Activated CD4-positive, alpha-beta memory T cell treated with anti-CD3 and anti-CD28 coated beads, Interleukin-2, amount 10 ng/mL, durations not matched to agents 7 days and 5 days (primary cell): ENCODE data around the gene SGSM1. TPM values are rescaled to one million over a fixed set of nuclear protein-coding genes. Genes with fewer than 3 reads are reported as not detected.

ENCODE experiments used
- CTCF ChIA-PET: fragments of 350-600 bp; sonication (Branson Sonifier 250); formaldehyde crosslinking; loops from one replicate; lab custom pipeline; 2021; ENCODE audit warnings: antibody characterized with exemption, inconsistent platforms; lab: Charles Lee
- POLR2A ChIA-PET: fragments of 350-600 bp; sonication (Branson Sonifier 250); formaldehyde crosslinking; loops from one replicate; lab custom pipeline; 2021; ENCODE audit warnings: antibody characterized with exemption; lab: Charles Lee
- DNase-seq: peaks from one replicate; pipeline ENCODE4 v3.0.0-alpha.2; 2020
- H3K27ac Mint-ChIP-seq: one replicate; pipeline ENCODE4 v1.8.0; 2021; ENCODE audit warnings: mild to moderate bottlenecking, mixed read lengths
- H3K27me3 Mint-ChIP-seq: one replicate; pipeline ENCODE4 v1.8.0; 2021; ENCODE audit warnings: mixed read lengths
- H3K36me3 Mint-ChIP-seq: one replicate; pipeline ENCODE4 v1.8.0; 2021; ENCODE audit warnings: low read depth, mixed read lengths
- H3K4me1 Mint-ChIP-seq: one replicate; pipeline ENCODE4 v1.8.0; 2021; ENCODE audit warnings: mixed read lengths
- H3K4me3 Mint-ChIP-seq: one replicate; pipeline ENCODE4 v1.8.0; 2021; ENCODE audit warnings: mild to moderate bottlenecking, mixed read lengths
- H3K9me3 Mint-ChIP-seq: one replicate; pipeline ENCODE4 v1.8.0; 2021; ENCODE audit warnings: mixed read lengths
- total RNA-seq, 2 experiments: library from RNA; stranded (reverse); gene quantifications; one replicate each; pipeline ENCODE4 v1.2.3, GENCODE V29; 2021

Gene SGSM1
- total RNA-seq, 2 experiments from 2014 or later: 0.35 to 0.93 TPM

DNA sequence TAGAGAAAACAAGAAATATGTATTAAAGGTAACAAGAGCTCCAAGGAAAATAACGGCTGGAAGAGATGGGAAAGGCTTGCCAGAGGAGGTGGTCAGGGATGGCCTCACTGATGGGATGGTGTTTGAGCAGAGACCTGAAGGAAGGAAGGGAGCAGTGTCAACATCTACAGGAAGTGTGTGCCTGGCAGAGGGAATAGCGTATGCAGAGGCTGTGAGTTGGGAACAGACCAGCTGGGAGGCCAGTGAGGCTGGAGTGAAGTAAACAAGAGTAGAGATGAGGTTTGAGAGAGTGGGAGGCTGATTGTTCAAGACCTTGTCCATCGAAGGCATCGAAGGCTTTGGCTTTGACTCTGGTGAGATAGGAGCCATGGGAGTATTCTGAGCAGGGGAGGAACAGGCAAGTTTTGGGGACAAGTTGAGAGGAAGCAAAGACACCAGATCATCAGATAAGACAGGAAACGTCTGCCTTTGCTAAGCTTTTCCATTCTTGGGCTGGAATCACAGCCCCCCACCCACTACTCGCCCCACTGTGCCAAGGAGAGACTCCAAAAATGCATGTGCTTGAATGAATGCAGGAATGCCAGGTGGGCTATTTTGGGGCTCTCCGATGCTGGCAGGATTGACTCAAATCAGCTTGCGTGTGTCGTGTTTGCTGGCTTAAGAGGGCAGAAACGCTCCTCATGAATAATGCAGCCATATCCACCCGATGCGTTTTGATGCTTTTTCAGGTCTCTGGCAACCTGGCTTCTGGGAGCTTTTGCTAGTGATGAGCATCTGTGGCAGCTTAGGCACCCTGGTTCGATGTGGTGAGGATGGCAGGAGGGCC, 7.2 kb downstream of the SGSM1 start:
- no peak overlapping the region for H3K4me3 Mint-ChIP-seq
- ChIA-PET POLR2A (no interaction called here), CTCF (interaction anchor here (1.5 to 2.0 kb wide), 2 partner anchors 11 to 37 kb away, joined by 4 to 8 read pairs; no protein-coding TSS in a partner anchor)
- H3K4me1 Mint-ChIP-seq: peaks cover 31% of the 10 kb centered on the region
- H3K27ac Mint-ChIP-seq: no peak overlapping the region
- no peak for DNase-seq
- peaks cover 10% of the 10 kb centered on the region for H3K9me3 Mint-ChIP-seq
- H3K27me3 Mint-ChIP-seq: peaks cover 23% of the 10 kb centered on the region
- H3K36me3 Mint-ChIP-seq: peaks cover 10% of the 10 kb centered on the region

DNA sequence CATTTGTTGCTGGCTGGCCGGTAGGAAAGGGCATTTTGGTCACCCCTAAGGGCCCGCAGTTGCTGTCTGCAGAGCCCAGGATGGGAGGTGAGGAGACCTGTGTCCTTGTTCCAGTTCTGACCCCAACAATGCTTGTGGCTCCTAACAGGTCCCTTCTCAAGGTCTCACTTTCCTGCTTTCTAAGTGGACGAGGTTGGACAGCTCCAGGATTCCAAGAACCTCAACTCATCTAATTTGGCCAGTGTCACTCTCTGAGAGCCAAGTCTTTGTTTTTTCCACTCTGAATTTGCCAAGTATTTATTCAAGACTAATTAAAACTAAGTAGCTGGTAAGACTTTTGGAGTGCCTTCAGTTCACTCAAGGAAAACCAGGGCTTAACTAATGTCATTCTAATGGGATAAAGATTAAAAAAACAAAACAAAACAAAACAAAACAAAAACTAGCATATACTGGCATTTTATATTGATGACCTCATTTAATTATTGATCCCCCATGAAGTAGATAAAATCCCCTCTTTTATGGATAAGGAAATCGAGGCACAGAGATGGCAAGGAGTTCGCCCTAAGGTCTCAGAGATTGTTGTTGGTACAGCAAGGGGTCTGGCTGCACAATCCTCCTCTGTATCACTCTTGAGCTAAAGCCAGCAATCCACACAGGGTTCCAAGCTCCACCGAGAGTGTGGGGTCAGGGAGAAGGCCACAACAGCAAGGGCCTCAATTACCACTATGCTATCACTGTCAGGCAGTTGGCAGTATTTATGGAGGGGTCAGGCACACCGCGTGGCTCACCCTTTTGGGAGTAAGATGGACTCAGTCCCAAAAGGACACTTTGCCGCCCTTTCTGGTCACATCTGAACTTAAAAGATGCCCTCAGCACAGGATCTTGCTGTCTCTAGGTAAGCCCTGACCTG, 8.1 kb downstream of the SGSM1 start:
- peaks cover 18% of the 10 kb centered on the region for H3K27me3 Mint-ChIP-seq
- peaks cover 10% of the 10 kb centered on the region for H3K36me3 Mint-ChIP-seq
- POLR2A ChIA-PET: no interaction called here
- no peak for DNase-seq
- peaks cover 24% of the 10 kb centered on the region for H3K4me1 Mint-ChIP-seq
- H3K4me3 Mint-ChIP-seq: no peak overlapping the region
- H3K9me3 Mint-ChIP-seq: peaks cover 10% of the 10 kb centered on the region
- H3K27ac Mint-ChIP-seq: no peak overlapping the region
- CTCF ChIA-PET: interaction anchor here (1.0 kb wide), 1 partner anchor 12 kb away, joined by 7 read pairs; no protein-coding TSS in a partner anchor

DNA sequence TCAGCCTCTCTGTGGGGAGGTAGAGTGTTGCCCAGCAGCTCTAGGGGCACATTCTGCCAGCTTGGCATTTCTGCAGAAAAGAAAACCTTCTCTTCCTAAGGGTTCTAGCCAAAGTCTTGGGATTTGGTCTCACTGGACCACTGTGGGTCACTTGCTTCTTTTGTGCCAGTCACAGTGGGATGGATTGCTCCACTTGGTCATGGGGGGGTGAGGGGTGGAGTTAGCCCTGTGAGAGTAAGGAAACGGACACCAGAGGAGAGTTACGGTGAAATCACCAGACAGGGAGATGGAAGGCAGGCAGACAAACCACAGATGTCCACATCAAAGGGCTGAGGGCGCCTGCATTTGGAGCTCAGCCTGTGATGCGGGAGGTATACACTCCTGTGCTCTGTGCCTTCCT, 10.8 kb downstream of the SGSM1 start:
- CTCF ChIA-PET: no interaction called here

DNA sequence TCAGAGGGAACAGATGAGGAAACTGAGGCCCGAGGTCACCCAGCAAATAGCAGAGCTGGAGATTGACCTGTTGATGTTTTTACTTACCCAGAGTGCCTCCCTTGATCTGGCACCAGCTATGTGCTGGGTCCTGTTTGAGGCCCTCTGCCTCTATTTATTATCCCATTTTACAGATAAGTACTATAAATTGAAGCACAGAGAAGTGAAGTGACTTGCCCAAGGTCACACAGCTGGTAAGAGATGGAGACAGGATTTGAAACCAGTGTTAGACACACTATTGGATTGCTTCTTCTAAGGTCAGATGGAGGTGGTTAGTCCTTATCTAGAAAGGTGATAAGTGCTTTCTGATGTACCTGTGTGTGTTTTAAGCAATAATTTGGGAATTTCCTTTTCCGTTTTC, 13.5 kb downstream of the SGSM1 start:
- peaks cover 10% of the 10 kb centered on the region for H3K36me3 Mint-ChIP-seq
- ChIA-PET POLR2A (no interaction called here), CTCF (no interaction called here)
- H3K27me3 Mint-ChIP-seq: peaks cover 8% of the 10 kb centered on the region
- DNase-seq: no peak
- peaks cover 10% of the 10 kb centered on the region for H3K9me3 Mint-ChIP-seq
- H3K4me1 Mint-ChIP-seq: no peaks in the 10 kb centered on the region
- no peak overlapping the region for H3K4me3 Mint-ChIP-seq
- H3K27ac Mint-ChIP-seq: no peak overlapping the region

More for the DNA sequence above, 10.8 kb downstream of the SGSM1 start:
- POLR2A ChIA-PET: no interaction called here
- Mint-ChIP-seq H3K9me3 (peaks cover 10% of the 10 kb centered on the region), H3K27me3 (peaks cover 8% of the 10 kb centered on the region), H3K27ac (no peak overlapping the region), H3K4me1 (peaks cover 3% of the 10 kb centered on the region), H3K4me3 (no peak overlapping the region), H3K36me3 (peaks cover 10% of the 10 kb centered on the region)
- DNase-seq: no peak

DNA sequence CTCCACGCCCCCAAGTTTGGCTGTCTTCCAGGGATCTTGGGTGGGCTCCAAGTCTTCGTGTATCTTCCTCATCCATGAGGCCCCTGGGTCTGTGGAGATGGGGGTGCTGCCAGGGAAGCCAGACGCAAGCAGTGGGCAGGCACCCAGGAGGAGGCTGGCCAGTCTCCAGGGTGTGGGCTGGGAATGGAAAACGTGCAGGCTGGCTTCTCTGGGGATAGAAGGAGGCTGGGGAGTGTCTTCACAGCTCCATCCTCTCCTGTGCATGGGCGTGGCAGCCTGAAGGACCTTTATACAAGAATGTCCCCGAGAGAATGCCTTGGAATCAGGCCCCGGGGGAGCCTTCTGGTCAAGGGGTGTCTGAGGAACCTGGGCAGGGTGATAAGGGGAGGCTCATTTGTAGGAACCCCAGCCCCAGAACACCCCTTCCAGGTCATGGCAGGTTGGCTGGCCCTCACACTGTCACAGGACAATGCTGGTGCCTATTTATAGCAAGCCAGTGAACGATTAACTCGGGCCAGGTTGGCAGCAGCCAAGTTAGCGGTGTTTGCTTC, 14.0 kb downstream of the SGSM1 start:
- no peak overlapping the region for H3K27ac Mint-ChIP-seq
- CTCF ChIA-PET: no interaction called here

DNA sequence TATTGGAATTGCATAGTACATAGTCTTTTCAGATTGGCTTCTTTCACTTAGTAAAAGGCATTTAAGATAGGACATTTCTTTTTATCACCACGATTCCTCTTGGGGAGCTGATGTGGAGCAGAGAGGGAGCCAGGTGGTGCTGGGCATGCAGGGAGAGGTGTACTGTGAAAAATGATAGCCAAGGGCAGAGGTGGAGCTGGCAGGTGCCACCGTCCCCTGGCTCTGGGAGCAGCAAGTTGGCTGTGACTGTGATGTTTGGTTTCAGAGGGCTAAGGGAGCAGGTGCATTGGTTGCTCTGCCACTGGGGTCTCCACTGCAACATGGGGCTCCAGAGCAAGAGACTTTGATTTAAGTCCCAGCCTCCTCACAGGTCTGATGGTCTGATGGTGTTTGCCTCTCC, 16.5 kb downstream of the SGSM1 start:
- POLR2A ChIA-PET: no interaction called here

More for the DNA sequence above, 14.0 kb downstream of the SGSM1 start:
- H3K36me3 Mint-ChIP-seq: peaks cover 8% of the 10 kb centered on the region
- H3K4me1 Mint-ChIP-seq: no peaks in the 10 kb centered on the region
- peaks cover 8% of the 10 kb centered on the region for H3K27me3 Mint-ChIP-seq
- peaks cover 9% of the 10 kb centered on the region for H3K9me3 Mint-ChIP-seq
- POLR2A ChIA-PET: no interaction called here
- DNase-seq: no peak
- no peak overlapping the region for H3K4me3 Mint-ChIP-seq

DNA sequence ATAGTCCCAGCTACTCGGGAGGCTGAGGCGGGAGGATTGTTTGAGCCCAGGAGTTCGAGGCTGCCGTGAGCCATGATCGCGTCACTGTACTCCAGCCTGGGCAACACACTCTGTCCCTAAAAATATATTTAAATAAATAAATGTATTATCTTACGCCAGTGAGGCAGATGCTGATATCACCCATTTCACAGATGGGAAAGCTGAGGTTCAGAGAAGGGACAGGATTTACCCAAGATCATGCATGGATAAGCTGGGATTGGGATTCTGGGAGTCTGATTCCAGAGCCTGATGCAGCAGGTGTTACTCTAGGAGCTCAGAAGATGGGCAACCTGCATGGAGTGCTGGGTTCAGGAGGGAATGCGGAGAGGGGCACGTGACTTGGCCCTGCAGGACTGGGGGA, 17.8 kb downstream of the SGSM1 start:
- no peaks in the 10 kb centered on the region for H3K9me3 Mint-ChIP-seq
- H3K4me1 Mint-ChIP-seq: peaks cover 3% of the 10 kb centered on the region
- peaks cover 4% of the 10 kb centered on the region for H3K27me3 Mint-ChIP-seq
- no peak for DNase-seq
- no peaks in the 10 kb centered on the region for H3K36me3 Mint-ChIP-seq
- CTCF ChIA-PET: no interaction called here
- H3K4me3 Mint-ChIP-seq: no peak overlapping the region
- H3K27ac Mint-ChIP-seq: no peak overlapping the region
- POLR2A ChIA-PET: no interaction called here

More for the DNA sequence above, 16.5 kb downstream of the SGSM1 start:
- no peak overlapping the region for H3K4me3 Mint-ChIP-seq
- H3K36me3 Mint-ChIP-seq: no peaks in the 10 kb centered on the region
- CTCF ChIA-PET: no interaction called here
- DNase-seq: no peak
- no peaks in the 10 kb centered on the region for H3K4me1 Mint-ChIP-seq
- H3K27ac Mint-ChIP-seq: no peak overlapping the region
- no peaks in the 10 kb centered on the region for H3K9me3 Mint-ChIP-seq
- H3K27me3 Mint-ChIP-seq: peaks cover 4% of the 10 kb centered on the region

DNA sequence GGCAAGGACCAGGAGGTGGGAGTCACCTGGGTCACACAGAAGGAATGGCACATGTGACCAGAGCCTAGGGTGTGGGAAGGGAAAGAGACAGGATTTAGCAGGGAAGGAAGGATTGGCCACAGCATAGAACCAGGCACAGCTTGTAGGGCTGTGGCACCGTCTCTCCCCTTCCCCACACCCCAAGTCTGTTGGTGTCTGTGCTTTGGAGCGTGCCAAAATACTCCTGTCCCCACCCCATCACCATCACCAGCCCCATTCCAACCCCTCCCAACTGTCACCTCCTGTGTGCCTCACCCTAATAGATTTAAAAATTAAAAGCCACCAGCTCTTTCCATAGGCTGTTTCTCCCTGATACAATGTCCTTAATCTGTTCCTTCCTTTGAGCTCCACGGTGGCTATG, 18.2 kb downstream of the SGSM1 start:
- Mint-ChIP-seq H3K27ac (no peak overlapping the region), H3K9me3 (no peaks in the 10 kb centered on the region), H3K27me3 (peaks cover 4% of the 10 kb centered on the region), H3K4me3 (no peak overlapping the region), H3K4me1 (peaks cover 3% of the 10 kb centered on the region), H3K36me3 (no peaks in the 10 kb centered on the region)
- no peak for DNase-seq
- ChIA-PET CTCF (no interaction called here), POLR2A (no interaction called here)

DNA sequence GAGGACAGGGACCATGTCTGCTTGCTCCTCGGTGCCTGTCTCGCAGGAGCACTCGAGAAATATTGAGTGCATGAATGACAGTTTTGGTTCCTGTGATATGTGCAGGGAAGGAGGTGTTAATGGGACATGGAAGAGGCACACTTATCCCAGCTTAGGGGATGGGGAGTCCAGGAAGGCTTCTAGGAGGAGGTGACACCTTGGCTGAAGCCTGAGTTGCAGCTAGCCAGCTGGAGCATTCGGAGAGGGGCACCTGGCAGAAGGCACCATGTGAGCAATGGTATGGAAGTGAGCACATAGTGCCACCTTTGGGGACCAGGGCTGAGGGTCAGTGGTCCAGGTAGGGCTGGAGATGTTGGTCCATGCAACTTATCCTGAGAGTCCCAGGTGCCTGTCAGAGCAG, 18.9 kb downstream of the SGSM1 start:
- no peaks in the 10 kb centered on the region for H3K9me3 Mint-ChIP-seq
- H3K4me3 Mint-ChIP-seq: no peak overlapping the region
- H3K36me3 Mint-ChIP-seq: no peaks in the 10 kb centered on the region
- peaks cover 4% of the 10 kb centered on the region for H3K27me3 Mint-ChIP-seq
- H3K4me1 Mint-ChIP-seq: peaks cover 3% of the 10 kb centered on the region
- ChIA-PET CTCF (no interaction called here), POLR2A (no interaction called here)
- no peak overlapping the region for H3K27ac Mint-ChIP-seq
- no peak for DNase-seq

DNA sequence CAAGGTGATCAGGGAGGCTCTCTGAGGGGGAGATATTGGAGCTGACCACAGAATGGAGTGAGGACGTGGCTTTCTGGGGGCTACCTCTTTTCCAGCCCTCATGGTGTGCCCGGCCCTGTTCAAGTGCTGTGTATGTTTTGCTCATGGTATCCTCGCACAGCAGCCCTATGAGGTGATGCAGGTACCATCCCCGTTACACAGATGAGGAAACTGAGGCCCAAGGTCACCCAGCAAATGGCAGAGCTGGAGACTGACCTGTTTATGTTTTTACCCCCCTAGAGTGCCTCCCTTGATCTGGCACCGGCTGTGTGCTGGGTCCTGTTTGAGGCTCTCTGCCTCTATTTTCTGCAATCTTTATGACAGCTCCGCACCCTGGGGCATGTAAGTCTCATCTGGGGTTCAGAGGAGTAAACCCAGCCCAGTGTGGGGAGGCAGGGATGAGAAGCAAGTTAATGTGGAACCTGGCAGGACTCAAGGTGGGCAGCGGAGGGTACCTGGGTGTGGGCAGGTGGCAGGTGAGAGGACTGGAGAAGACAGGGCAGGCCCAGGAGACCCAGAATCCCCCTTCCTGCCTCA, 20.8 kb downstream of the SGSM1 start:
- CTCF ChIA-PET: no interaction called here
- H3K36me3 Mint-ChIP-seq: no peaks in the 10 kb centered on the region
- H3K9me3 Mint-ChIP-seq: no peaks in the 10 kb centered on the region
- H3K4me1 Mint-ChIP-seq: peaks cover 3% of the 10 kb centered on the region
- POLR2A ChIA-PET: no interaction called here
- no peak for DNase-seq
- no peak overlapping the region for H3K27ac Mint-ChIP-seq
- no peak overlapping the region for H3K4me3 Mint-ChIP-seq
- peaks cover 6% of the 10 kb centered on the region for H3K27me3 Mint-ChIP-seq

DNA sequence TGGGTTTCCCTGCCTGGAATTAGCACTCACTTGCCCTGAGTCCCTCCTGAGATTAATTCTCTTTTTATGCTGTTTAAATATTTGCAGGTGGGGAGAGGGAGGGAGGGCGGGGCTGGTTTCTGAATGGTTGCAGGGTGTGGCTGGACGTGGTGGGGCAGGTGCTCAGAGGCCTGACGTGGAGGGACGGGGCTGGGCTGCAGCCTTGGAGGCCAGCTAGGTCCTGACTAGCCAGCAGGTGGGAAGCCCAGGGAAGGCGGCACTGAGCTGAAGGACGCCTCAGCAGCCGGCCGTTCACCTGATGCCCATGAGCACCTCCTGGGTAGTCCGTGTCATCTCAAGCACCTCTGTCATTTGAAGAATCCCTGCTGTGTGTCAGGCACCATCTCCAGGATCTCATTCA, 21.3 kb downstream of the SGSM1 start:
- Mint-ChIP-seq H3K36me3 (no peaks in the 10 kb centered on the region), H3K4me1 (peaks cover 3% of the 10 kb centered on the region), H3K4me3 (no peak overlapping the region), H3K9me3 (no peaks in the 10 kb centered on the region), H3K27me3 (peaks cover 6% of the 10 kb centered on the region), H3K27ac (no peak overlapping the region)
- DNase-seq: no peak
- ChIA-PET POLR2A (no interaction called here), CTCF (interaction anchor here (1.1 kb wide), 1 partner anchor 59 kb away, joined by 3 read pairs; no protein-coding TSS in a partner anchor)

DNA sequence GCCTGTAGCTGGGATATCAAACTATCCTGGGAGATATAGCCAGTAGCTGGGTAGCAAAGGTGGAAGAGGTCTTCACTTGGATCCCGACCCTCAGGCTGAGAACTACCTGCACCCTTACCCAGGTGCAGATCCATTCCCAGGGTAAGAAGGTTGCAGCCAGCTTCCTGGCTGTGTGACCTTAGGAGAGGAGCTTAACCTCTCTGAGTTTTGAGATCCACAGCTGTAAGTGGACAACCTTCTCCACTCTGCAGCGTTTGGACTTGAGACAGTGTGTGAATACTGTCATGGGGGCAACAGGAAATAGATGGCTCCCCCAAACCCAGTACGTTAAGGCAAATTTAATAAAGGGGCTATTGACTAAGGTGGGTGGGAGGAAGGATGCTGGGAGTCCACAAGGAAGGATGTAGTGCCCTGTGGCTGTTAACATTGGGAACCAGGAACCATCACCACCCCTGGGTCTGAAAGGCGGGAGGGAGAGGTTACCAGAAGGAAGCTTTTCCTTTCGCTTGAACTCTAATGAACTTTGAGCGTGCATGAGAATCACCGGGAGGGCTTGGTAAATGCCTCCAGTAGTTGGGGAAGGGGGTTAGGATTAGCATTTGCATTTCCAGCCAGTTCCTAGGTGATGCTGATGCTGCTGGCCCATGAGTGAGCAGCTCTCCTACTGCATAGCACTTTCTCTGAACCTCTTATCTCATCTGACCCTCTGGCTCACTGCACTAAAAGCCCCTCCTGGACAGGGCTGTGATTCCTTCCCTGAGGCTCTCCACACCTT, 24.4 kb downstream of the SGSM1 start:
- DNase-seq: no peak
- POLR2A ChIA-PET: interaction anchor here (1.2 kb wide), 1 partner anchor 27 kb away, joined by 3 read pairs; no protein-coding TSS in a partner anchor
- peaks cover 3% of the 10 kb centered on the region for H3K4me1 Mint-ChIP-seq
- no peak overlapping the region for H3K27ac Mint-ChIP-seq
- no peaks in the 10 kb centered on the region for H3K36me3 Mint-ChIP-seq
- no peak overlapping the region for H3K4me3 Mint-ChIP-seq
- peaks cover 2% of the 10 kb centered on the region for H3K27me3 Mint-ChIP-seq
- H3K9me3 Mint-ChIP-seq: no peaks in the 10 kb centered on the region
- CTCF ChIA-PET: interaction anchor here (1.4 kb wide), 1 partner anchor 19 kb away, joined by 5 read pairs; no protein-coding TSS in a partner anchor
